Keratinocyte (primary cell): ENCODE results near the gene UNC13C.

Experiments
- EZH2 ChIP-seq: IDR thresholded peaks from one replicate; pipeline ENCODE4 v1.6.1; 2012; ENCODE audit warnings: inconsistent platforms, mild to moderate bottlenecking, low read length, moderate library complexity
- TF ChIP-seq, protein P1 (sequence below), 3 experiments: IDR thresholded peaks in 1 of 3; conservative IDR thresholded peaks in 1 of 3; optimal IDR thresholded peaks in 1 of 3; 2 replicates in 2 of 3; 3 replicates in 1 of 3; pipeline versions ENCODE3 to v1.5.1; 2011; ENCODE audit warnings: low read length in 3 of 3, mild to moderate bottlenecking in 3 of 3, moderate library complexity in 2 of 3, control low read depth in 1 of 3, inconsistent platforms in 1 of 3; ENCODE audit not compliant: insufficient read depth in 2 of 3; ENCODE audit errors: extremely low read depth in 1 of 3

DNA sequence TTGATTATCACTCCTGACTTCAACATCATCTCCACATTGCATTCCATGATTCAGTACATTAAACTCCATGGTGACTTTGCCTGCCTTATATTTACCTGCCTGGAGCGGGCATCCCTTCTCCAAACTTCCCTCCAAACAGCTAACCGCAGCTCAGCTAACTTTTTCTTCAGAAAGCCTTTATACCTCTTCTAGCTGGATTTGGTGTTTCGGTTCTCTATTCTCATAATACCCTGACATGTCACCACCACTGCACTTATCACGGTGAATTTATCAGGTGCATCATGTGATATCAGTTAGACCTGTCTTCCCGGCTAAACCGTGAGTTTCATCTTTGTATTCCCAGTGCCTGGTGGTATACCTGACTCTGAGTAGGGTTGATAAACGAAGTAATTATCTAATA, 367.6 kb downstream of the UNC13C start:
- TF ChIP-seq, protein P1, sequence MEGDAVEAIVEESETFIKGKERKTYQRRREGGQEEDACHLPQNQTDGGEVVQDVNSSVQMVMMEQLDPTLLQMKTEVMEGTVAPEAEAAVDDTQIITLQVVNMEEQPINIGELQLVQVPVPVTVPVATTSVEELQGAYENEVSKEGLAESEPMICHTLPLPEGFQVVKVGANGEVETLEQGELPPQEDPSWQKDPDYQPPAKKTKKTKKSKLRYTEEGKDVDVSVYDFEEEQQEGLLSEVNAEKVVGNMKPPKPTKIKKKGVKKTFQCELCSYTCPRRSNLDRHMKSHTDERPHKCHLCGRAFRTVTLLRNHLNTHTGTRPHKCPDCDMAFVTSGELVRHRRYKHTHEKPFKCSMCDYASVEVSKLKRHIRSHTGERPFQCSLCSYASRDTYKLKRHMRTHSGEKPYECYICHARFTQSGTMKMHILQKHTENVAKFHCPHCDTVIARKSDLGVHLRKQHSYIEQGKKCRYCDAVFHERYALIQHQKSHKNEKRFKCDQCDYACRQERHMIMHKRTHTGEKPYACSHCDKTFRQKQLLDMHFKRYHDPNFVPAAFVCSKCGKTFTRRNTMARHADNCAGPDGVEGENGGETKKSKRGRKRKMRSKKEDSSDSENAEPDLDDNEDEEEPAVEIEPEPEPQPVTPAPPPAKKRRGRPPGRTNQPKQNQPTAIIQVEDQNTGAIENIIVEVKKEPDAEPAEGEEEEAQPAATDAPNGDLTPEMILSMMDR (optimal IDR thresholded peaks at IDR 0.05 in 1 of 3, IDR thresholded peaks at IDR 0.05 in 1 of 3, conservative IDR thresholded peaks at IDR 0.05 in 1 of 3; ENCODE audit: extremely low read depth in 1 of 3, insufficient read depth in 2 of 3, low read length in 3 of 3), result no peak
- no peak for TF ChIP-seq EZH2
